Measurements from ENCODE around the gene OTOS.

Gene OTOS

DNA sequence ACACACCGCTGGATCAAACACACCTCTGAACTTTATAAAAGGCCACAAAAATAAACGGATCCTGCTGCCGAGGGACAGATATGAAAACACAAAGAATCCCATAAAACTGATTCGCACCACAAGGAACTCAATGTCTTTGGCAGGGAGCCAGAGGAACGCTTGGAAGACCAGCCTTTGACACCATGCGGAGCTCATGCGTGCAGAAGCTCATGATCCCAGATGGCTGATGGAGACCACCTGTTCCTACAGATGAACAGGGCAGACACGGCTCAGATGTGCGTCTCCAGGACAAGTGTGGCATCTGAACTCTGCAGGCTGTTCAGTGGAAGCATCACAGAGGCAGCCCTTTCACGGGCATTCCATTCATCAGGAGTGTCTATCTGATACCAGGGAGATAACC, 29.2 kb downstream of the OTOS start:
- DNase-seq = no peak

DNA sequence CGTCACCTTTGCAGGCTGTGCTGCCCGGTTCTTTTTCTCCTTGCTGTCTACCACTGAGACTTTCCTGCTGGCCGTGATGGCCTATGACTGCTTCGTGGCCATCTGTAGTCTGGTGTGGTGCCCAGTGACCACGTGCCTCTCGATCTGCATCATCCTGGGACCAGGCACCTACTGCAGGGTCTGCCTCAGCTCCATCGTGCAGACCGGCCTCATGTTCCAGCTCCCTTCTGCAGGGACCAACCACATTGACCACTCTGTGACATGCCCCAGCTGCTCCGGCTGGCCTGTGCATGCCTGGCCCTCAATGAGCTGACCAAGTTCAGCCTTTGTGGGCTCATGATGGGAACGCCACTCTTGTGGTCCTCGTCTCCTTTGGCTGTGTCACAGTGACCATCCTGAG, 31.1 kb downstream of the OTOS start:
- DNase-seq = no peak

DNA sequence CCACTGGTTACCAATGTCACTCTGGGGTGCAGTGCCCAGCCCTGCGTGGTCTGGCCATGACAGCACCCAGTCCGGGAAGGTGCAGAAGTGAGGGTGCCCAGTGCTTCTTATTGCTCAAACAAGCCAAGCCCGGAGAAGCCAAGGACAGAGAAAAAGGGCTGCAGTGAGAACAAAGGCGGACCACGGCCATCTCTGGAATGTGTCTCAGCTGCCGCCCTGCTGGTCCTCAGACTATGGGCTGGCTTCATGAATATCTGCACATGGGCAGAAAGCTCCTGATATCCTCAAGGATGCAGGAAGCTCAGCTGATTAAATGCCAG, 33.0 kb downstream of the OTOS start:
- no peak for DNase-seq

DNA sequence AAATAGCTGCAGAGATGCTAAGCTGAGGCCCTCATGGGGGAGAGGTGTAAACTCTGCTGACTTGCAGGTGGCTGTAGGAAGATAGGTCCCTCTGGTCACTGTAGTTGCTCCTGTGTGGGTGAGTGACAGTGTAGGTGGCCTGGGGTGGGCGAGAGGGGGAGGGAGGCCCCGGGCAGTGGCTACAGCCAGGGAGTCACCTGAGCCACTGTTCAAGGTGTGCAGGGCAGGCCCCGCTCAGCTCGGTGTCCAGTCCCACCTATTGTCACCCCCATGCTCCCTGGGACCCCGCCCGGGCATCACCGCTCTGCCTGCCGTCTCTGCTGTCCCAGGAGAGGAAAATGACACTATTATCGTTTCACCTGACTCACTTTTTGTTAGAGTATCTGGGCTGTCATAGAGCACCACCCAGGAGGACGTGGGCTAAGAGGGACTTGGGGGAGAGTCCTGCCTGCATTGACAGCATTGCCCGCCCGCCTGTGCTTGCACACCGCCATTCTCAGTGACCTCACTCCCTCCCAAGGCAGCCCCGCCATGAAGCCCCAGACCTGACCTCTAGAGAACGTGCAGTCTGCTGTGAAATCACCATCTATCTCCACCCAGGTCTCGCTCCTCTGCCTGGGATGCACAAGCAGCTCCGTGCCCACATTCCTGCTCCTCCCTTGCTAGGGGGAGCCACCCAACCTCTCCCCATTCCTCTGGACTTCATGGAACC, 33.5 kb downstream of the OTOS start:
- no peak for DNase-seq

DNA sequence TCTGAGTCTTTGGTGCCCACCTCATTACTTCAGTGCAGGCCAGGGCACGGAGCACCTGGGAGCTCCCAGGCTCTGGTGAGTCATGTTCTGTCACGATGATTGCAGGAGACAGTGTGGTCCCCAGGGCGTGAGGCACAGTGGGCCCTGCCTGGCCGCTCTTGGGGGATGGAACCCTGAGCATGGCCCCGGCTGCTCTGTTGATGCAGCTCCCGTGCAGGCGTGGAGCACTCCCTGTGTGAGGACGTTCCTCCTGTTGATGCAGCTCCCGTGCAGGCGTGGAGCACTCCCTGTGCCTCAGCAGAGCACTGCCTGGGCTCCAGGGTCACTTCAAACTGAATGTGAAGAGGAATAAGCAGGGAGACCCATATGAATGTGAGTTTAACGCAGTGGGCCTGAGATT, 34.5 kb downstream of the OTOS start:
- DNase-seq = no peak

DNA sequence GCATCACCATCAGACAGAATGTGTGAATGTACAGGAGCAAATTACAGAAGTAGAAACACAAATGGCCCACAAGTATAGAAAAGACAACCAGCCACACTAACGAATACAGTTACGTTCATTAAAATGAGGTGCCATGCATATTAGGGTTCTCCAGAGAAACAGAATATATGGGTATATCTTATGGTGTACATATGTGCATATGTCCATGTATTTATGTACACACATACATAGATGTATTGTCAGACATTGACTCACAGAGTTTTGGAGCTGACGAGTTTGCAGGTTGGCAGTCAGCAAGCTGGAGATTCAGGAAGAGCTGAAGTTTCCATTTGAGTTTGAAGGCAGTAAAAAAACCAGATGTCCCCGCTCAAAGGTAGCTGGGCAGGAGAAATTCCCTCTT, 37.3 kb downstream of the OTOS start:
- no peak for DNase-seq

DNA sequence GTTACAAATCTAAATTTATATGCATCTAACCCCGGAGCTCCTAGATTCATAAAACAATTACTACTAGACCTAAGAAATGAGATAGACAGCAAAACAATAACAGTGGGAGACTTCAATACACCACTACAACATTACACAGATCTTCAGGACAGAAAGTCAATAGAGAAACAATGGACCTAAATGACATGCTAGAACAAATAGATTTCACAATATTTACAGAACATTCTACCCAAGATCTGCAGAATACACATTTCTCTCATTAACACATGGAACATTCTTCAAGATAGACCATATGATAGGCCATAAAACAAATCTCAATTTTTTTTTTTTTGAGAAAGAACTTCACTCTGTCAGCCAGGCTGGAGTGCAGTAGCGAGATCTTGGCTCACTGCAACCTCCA, 42.1 kb downstream of the OTOS start:
- DNase-seq = no peak

DNA sequence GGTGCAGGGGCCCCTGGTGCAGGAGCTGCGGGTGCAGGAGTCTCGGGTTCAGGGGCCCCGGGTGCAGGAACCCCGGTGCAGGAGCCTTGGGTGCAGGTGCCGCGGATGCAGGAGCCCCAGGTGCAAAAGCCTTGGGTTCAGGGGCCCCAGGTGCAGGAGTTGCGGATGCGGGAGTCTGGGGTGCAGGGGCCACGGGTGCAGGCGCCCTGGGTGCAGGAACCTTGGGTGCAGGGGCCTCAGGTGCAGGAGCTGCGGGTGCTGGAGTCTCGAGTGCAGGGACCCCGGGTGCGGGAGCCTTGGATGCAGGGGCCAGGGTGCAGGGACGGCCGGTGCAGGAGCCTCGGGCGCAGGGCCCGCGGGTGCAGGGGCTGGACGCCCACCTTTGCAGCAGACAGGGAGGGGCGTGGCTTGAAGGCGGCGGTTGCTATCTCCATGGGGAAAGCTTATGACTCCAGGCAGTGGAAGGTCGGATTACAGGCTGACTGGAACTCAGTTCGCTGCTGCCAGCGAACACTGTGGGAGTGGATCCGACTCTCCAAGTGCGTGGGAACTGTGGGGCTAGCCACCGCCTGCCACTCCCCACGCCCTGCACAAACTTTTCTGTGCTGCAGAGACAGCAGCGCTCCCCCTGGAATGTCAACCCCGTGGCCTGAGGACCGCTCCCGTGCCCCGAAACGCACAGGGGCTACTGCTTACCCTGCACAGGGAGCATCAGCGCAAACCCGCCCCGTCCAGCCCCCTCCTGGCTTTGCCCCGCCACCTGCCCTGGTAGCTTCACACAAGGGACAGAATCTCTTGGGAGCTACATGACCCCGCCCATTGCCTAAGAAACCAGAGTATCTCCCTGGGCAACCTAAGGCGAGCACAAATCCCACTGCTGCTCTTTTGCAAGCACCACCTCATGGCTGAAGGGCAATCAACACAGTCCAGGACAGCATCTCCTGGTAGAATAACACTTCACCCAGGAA, 44.6 kb downstream of the OTOS start:
- no peak for DNase-seq

DNA sequence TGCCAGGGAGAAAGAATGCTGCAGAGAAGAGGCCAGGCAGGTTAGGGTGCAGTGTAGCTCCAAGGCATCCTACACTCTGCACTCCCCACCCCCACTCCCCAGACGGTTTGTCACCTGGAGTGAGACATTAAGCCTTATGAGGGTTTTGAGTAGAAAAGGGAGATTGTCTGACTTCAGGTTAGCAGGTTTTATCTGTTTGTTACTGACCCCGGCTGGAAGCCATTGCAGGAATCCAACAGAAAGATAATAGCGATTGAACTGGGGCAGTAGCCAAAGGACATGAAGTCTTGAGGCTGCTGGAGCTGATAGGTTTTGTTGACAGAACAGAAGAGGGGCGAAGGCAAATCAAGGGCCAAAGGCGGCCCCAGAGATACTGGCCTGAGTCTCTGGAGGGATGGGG, 51.2 kb downstream of the OTOS start:
- no peak for DNase-seq

All from NCI-H526 treated with DMSO at 0.1 percent for 48 hours (cell line).